Stimulated activated CD8-positive, alpha-beta memory T cell treated with anti-CD3 and anti-CD28 coated beads, Interleukin-12 subunit alpha, Interleukin-12 subunit beta, amount 100 ng/mL, for 4 hours (primary cell): ENCODE measurements around the gene SLC35E4.
A peak's percentile ranks its signal among the peaks of the same experiment; 100 is the strongest.

ENCODE experiments used
- DNase-seq: peaks from one replicate; pipeline ENCODE4 v3.0.0-alpha.2; 2020; ENCODE audit warnings: low read depth

Gene SLC35E4

GRCh38 chr22:30694171-30694639 is 58.6 kb downstream of the SLC35E4 start:
- DNase-seq: peak; percentile 32

- DNase-seq: peak; percentile 8
Observed at GRCh38 chr22:30694640-30695350, 59.2 kb downstream of the SLC35E4 start, which contains the start of gene OSBP2. Gene OSBP2 (plus strand): TSS chr22:30694874. CDS start chr22:30694910, 36 bp downstream.

- DNase-seq: no peak
Observed at GRCh38 chr22:30695351-30695851, 59.8 kb downstream of the SLC35E4 start.

- DNase-seq: no peak
Observed at GRCh38 chr22:30695871-30696655, 60.5 kb downstream of the SLC35E4 start.
